HepG2 (cell line): ENCODE data around the gene NUP62. TPM values are rescaled to one million over a fixed set of nuclear protein-coding genes. Genes with fewer than 3 reads are reported as not detected.
A peak's percentile ranks its signal among the peaks of the same experiment; 100 is the strongest.

Source experiments
- CAMTA2 ChIP-seq: sonication (generic); formaldehyde crosslinking; IDR thresholded peaks from 2 replicates; pipeline ENCODE4 v1.4.0; 2020; ENCODE audit warnings: mild to moderate bottlenecking, missing genetic modification reagents, borderline replicate concordance
- CBX2 ChIP-seq, 2 experiments: fragments of 200-600 bp in 1 of 2; sonication (generic); formaldehyde crosslinking in 1 of 2; IDR thresholded peaks; 2 replicates each; pipeline versions ENCODE4 v1.7.0 to v1.8.1; 2018 to 2022; ENCODE audit warnings: low read depth in 2 of 2, low read length in 1 of 2, mild to moderate bottlenecking in 1 of 2, missing genetic modification reagents in 1 of 2
- DNMT1 ChIP-seq: sonication (generic); formaldehyde crosslinking; IDR thresholded peaks from 2 replicates; pipeline ENCODE4 v1.5.1; 2020; ENCODE audit warnings: mild to moderate bottlenecking, missing genetic modification reagents
- DPF2 ChIP-seq: sonication (generic); formaldehyde crosslinking; IDR thresholded peaks from 2 replicates; pipeline ENCODE4 v1.4.0; 2020; ENCODE audit warnings: mild to moderate bottlenecking, low read depth, missing genetic modification reagents, borderline replicate concordance
- GMEB2 ChIP-seq: IDR thresholded peaks from 2 replicates; pipeline ENCODE4 v1.6.1; 2016; ENCODE audit warnings: missing biosample characterization, missing genetic modification reagents, low read depth
- MAFG ChIP-seq: sonication (generic); formaldehyde crosslinking; IDR thresholded peaks from 2 replicates; pipeline ENCODE4 v1.5.1; 2020; ENCODE audit warnings: mild to moderate bottlenecking, missing genetic modification reagents
- NCOA1 ChIP-seq: sonication (generic); formaldehyde crosslinking; IDR thresholded peaks from 2 replicates; pipeline ENCODE4 v1.9.0; 2021; ENCODE audit warnings: missing genetic modification reagents
- NFKBIZ ChIP-seq: IDR thresholded peaks from 2 replicates; pipeline ENCODE4 v1.6.1; 2018; ENCODE audit warnings: missing genetic modification reagents, missing compliant biosample characterization
- NONO ChIP-seq, 2 experiments: fragments of 450-650 bp in 1 of 2; sonication (generic) in 1 of 2; formaldehyde crosslinking in 1 of 2; IDR thresholded peaks in 1 of 2; conservative IDR thresholded peaks in 1 of 2; 2 replicates each; pipeline versions ENCODE4 v1.6.1 to v1.8.0; 2017 to 2022; ENCODE audit warnings: mild to moderate bottlenecking in 1 of 2, missing genetic modification reagents in 1 of 2, moderate library complexity in 1 of 2
- PCBP1 ChIP-seq: fragments of 200-400 bp; formaldehyde crosslinking; IDR thresholded peaks from 2 replicates; pipeline ENCODE4 v1.6.1; 2017; ENCODE audit warnings: mild to moderate bottlenecking, low read depth, low read length, borderline replicate concordance
- PRDM15 ChIP-seq: sonication (generic); formaldehyde crosslinking; IDR thresholded peaks from 2 replicates; pipeline ENCODE4 v1.4.0; 2020; ENCODE audit warnings: missing genetic modification reagents
- RXRA ChIP-seq: sonication (generic); formaldehyde crosslinking; IDR thresholded peaks from 2 replicates; pipeline ENCODE4 v1.5.1; 2020; ENCODE audit warnings: missing genetic modification reagents
- XRCC5 ChIP-seq: fragments of 200-400 bp; formaldehyde crosslinking; optimal IDR thresholded peaks from 2 replicates; pipeline ENCODE3; 2017; ENCODE audit warnings: mild to moderate bottlenecking, low read length
- ZBTB25 ChIP-seq: IDR thresholded peaks from 2 replicates; pipeline ENCODE4 v1.6.1; 2018; ENCODE audit warnings: missing genetic modification reagents
- ZNF383 ChIP-seq: sonication (generic); formaldehyde crosslinking; IDR thresholded peaks from 2 replicates; pipeline ENCODE4 v1.4.0; 2020; ENCODE audit warnings: missing genetic modification reagents, mild to moderate bottlenecking, borderline replicate concordance
- ZNF597 ChIP-seq: sonication (generic); formaldehyde crosslinking; IDR thresholded peaks from 2 replicates; pipeline ENCODE4 v1.5.0; 2020; ENCODE audit warnings: missing genetic modification reagents
- ZSCAN12 ChIP-seq: sonication (generic); formaldehyde crosslinking; IDR thresholded peaks from 2 replicates; pipeline ENCODE4 v1.9.0; 2021; ENCODE audit warnings: mild to moderate bottlenecking, missing genetic modification reagents
- polyA plus RNA-seq, 8 experiments: library from polyadenylated mRNA; depleted of rRNA in 3 of 8; stranded (reverse) in 7 of 8; unstranded in 1 of 8; fragments of >200 nt; fragmentation: Illumina TruSeq in 4 of 8; extraction: Trizol in 4 of 8; gene quantifications; 2 replicates each; pipeline versions ENCODE4 v1.2.1 to v1.2.3, GENCODE V29; 2011 to 2016; ENCODE audit warnings: low read depth in 4 of 8, missing spikeins in 1 of 8, mixed read lengths in 1 of 8; ENCODE audit not compliant: insufficient read depth in 1 of 8
- total RNA-seq, 5 experiments: library from RNA; depleted of rRNA; stranded (reverse); fragments of >200 nt; fragmentation: Illumina TruSeq; extraction: Trizol; gene quantifications; 2 replicates each; pipeline ENCODE4 v1.2.3, GENCODE V29; 2016; ENCODE audit warnings: low read depth in 1 of 5
- TF ChIP-seq, protein P1 (sequence below): sonication (generic); formaldehyde crosslinking; IDR thresholded peaks from 2 replicates; pipeline ENCODE4 v1.8.1; 2023; ENCODE audit warnings: mild to moderate bottlenecking, missing genetic modification reagents

Gene NUP62
- total and polyA plus RNA-seq, 2 of the 13 experiments (the other 11 are each of a cell fraction or from before 2014, with no cell fraction given), result 16.5 to 41.5 TPM

DNA sequence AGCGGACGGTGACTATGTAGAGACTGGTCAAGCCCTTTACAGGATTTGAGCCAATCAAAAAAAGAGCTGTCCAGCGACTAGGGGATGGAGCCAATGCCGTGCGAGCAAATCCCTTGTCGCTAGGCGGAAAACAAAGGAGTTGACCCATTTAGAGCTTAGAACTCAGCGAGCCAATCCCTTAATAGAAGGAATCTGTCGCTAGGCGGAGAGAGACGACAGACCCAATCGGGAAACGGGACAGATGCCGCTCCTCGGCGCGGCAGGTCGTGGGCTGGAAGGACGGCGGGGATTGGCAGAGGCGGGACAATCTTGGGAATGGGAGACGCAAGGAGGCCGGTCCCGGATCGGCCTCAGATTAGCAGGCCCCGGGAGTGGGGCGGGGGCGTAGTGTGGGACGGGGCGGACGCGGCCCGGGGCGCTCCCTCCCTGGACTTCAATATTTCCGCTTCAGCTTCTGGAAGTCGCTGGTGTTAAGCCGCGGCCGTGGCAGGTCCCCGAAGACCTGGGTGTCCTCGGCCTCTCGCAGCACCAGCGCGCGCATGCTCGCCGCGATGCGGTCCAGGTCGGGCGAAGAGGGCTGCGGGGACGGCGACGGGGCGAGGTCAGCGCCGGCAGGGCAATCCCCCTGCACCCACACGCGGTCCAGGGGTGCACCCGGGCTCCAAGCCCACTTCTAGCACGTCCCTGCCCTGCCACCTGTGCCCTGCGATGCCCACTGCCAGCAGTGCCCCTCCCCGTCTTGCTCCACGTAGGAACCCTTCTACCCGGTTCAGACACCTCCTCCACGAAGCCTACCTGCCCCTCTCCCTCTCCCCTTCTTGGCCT is 59.6 kb downstream of the NUP62 start (continued):
- TF ChIP-seq, protein P1, sequence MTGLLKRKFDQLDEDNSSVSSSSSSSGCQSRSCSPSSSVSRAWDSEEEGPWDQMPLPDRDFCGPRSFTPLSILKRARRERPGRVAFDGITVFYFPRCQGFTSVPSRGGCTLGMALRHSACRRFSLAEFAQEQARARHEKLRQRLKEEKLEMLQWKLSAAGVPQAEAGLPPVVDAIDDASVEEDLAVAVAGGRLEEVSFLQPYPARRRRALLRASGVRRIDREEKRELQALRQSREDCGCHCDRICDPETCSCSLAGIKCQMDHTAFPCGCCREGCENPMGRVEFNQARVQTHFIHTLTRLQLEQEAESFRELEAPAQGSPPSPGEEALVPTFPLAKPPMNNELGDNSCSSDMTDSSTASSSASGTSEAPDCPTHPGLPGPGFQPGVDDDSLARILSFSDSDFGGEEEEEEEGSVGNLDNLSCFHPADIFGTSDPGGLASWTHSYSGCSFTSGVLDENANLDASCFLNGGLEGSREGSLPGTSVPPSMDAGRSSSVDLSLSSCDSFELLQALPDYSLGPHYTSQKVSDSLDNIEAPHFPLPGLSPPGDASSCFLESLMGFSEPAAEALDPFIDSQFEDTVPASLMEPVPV (CRISPR knock-in tag), result 0 out of 2 replicates have a peak, but pooled peaks have one; percentile 25
- TF ChIP-seq GMEB2, result peak; percentile 0; the same call in 1 of the 2 replicates
- TF ChIP-seq ZBTB25 (CRISPR knock-in tag), result peak; percentile 56; the same call in 1 of the 2 replicates
- no peak for TF ChIP-seq MAFG
- TF ChIP-seq CAMTA2 (CRISPR knock-in tag), result no peak
- TF ChIP-seq ZNF383 (CRISPR knock-in tag), result no peak
- 0 out of 2 replicates have a peak, but pooled peaks have one; percentile 19 for TF ChIP-seq PCBP1
- peak; percentile 51; the same call in 1 of the 2 replicates for TF ChIP-seq RXRA
- TF ChIP-seq ZSCAN12 (CRISPR knock-in tag), result no peak
- no peak for TF ChIP-seq NCOA1
- no peak; the same call in 1 of the 2 replicates for TF ChIP-seq NFKBIZ (CRISPR knock-in tag)
- no peak for TF ChIP-seq XRCC5
- TF ChIP-seq NONO (IDR thresholded peaks at IDR 0.05), result no peak
- no peak for TF ChIP-seq NONO (CRISPR knock-in tag; conservative IDR thresholded peaks at IDR 0.05)
- TF ChIP-seq PRDM15 (CRISPR knock-in tag), result peak; percentile 65; the same call in 1 of the 2 replicates
- no peak for TF ChIP-seq ZNF597
- no peak for TF ChIP-seq DNMT1 (CRISPR knock-in tag)
- no peak for TF ChIP-seq CBX2 (IDR thresholded peaks at IDR 0.05; ENCODE audit: low read depth, low read length)
- 0 out of 2 replicates have a peak, but pooled peaks have one; percentile 62 for TF ChIP-seq CBX2 (CRISPR knock-in tag; IDR thresholded peaks at IDR 0.05; ENCODE audit: low read depth)
- no peak for TF ChIP-seq DPF2
